Liver (tissue), 3 donors: ENCODE measurements around the gene TCF19.

ENCODE experiments used
- CTCF ChIP-seq: fragments of 150-350 bp; IDR thresholded peaks from 2 replicates; pipeline ENCODE4 v1.5.1; 2017; ENCODE audit warnings: improper control_type of control experiment, low read depth, low read length; ENCODE audit not compliant: missing input control
- EGR1 ChIP-seq, 2 donors: IDR thresholded peaks; 2 replicates each; pipeline ENCODE4 v1.6.1; 2016 to 2018; ENCODE audit warnings: antibody characterized with exemption in 2 of 2, low read depth in 2 of 2
- FOXA1 ChIP-seq: IDR thresholded peaks from 2 replicates; pipeline ENCODE4 v1.6.1; 2016; ENCODE audit warnings: antibody characterized with exemption
- FOXA2 ChIP-seq: IDR thresholded peaks from 2 replicates; pipeline ENCODE4 v1.6.1; 2016; ENCODE audit warnings: antibody characterized with exemption
- GABPA ChIP-seq, 2 donors: IDR thresholded peaks in 1 of 2; conservative IDR thresholded peaks in 1 of 2; 2 replicates each; pipeline ENCODE4 v1.6.1; 2016; ENCODE audit warnings: antibody characterized with exemption in 2 of 2, mild to moderate bottlenecking in 1 of 2, moderate library complexity in 1 of 2
- HNF4G ChIP-seq: IDR thresholded peaks from 2 replicates; pipeline ENCODE4 v1.6.1; 2016; ENCODE audit warnings: antibody characterized with exemption
- JUND ChIP-seq, 2 donors: IDR thresholded peaks; 2 replicates each; pipeline ENCODE4 v1.6.1; 2016; ENCODE audit warnings: antibody characterized with exemption in 2 of 2
- NR2F2 ChIP-seq: IDR thresholded peaks from 2 replicates; pipeline ENCODE4 v1.6.1; 2016; ENCODE audit warnings: antibody characterized with exemption
- RAD21 ChIP-seq, 2 donors: IDR thresholded peaks; 2 replicates each; pipeline ENCODE4 v1.6.1; 2016; ENCODE audit warnings: antibody characterized with exemption in 2 of 2, mild to moderate bottlenecking in 2 of 2
- SP1 ChIP-seq: IDR thresholded peaks from 2 replicates; pipeline ENCODE4 v1.6.1; 2018; ENCODE audit warnings: antibody characterized with exemption, mild to moderate bottlenecking
- YY1 ChIP-seq: IDR thresholded peaks from 2 replicates; pipeline ENCODE4 v1.6.1; 2016; ENCODE audit warnings: antibody characterized with exemption, mild to moderate bottlenecking
- TF ChIP-seq, protein P1 (sequence below): IDR thresholded peaks from 2 replicates; pipeline ENCODE4 v1.6.1; 2016; ENCODE audit warnings: antibody characterized with exemption, mild to moderate bottlenecking
- TF ChIP-seq, protein P2 (sequence below): IDR thresholded peaks from 2 replicates; pipeline ENCODE4 v1.6.1; 2016; ENCODE audit warnings: antibody characterized with exemption
- TF ChIP-seq, protein P3 (sequence below): IDR thresholded peaks from 2 replicates; pipeline ENCODE4 v1.6.1; 2016; ENCODE audit warnings: antibody characterized with exemption
- donor health status: healthy.
- donor health status: healthy.

DNA sequence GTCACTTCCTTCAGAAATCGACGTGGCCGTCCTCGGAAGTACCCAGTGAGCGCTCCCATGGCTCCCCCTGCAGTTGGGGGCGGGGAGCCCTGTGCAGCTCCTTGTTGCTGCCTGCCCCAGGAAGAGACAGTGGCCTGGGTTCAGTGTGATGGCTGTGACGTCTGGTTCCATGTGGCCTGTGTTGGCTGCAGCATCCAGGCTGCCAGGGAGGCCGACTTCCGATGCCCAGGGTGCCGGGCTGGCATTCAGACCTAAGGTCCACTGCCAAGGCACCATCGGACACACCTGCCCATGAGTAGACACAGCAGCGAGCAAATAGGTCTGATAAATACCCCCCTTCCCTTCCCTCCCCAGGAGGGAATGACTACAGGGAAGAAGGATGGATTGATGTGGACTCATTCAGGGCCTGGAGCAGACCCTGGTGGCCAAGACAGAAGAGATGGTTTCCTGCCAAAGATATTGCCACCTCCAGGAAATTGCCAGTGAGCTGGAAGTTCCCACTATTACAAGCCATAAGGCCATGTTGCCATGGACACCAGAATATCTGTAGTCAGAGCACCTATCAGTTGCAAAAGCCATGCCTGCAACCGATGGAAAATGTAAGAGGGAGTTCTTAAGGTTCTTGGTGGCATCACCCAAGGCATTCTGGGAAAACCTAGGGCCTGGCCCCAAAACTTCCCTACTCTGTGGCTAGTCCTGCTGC is 4.2 kb downstream of the TCF19 start:
- no peak for TF ChIP-seq FOXA2
- no peak for TF ChIP-seq CTCF
- no peak for TF ChIP-seq GABPA (IDR thresholded peaks at IDR 0.05 in 1 of 2, conservative IDR thresholded peaks at IDR 0.05 in 1 of 2)
- no peak for TF ChIP-seq EGR1 (IDR thresholded peaks at IDR 0.05; ENCODE audit: low read depth in 2 of 2)
- no peak for TF ChIP-seq HNF4G
- TF ChIP-seq JUND (IDR thresholded peaks at IDR 0.05) = no peak
- TF ChIP-seq YY1 = no peak
- TF ChIP-seq, protein P1, sequence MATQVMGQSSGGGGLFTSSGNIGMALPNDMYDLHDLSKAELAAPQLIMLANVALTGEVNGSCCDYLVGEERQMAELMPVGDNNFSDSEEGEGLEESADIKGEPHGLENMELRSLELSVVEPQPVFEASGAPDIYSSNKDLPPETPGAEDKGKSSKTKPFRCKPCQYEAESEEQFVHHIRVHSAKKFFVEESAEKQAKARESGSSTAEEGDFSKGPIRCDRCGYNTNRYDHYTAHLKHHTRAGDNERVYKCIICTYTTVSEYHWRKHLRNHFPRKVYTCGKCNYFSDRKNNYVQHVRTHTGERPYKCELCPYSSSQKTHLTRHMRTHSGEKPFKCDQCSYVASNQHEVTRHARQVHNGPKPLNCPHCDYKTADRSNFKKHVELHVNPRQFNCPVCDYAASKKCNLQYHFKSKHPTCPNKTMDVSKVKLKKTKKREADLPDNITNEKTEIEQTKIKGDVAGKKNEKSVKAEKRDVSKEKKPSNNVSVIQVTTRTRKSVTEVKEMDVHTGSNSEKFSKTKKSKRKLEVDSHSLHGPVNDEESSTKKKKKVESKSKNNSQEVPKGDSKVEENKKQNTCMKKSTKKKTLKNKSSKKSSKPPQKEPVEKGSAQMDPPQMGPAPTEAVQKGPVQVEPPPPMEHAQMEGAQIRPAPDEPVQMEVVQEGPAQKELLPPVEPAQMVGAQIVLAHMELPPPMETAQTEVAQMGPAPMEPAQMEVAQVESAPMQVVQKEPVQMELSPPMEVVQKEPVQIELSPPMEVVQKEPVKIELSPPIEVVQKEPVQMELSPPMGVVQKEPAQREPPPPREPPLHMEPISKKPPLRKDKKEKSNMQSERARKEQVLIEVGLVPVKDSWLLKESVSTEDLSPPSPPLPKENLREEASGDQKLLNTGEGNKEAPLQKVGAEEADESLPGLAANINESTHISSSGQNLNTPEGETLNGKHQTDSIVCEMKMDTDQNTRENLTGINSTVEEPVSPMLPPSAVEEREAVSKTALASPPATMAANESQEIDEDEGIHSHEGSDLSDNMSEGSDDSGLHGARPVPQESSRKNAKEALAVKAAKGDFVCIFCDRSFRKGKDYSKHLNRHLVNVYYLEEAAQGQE = no peak
- no peak for TF ChIP-seq RAD21 (IDR thresholded peaks at IDR 0.05)
- no peak for TF ChIP-seq FOXA1
- no peak for TF ChIP-seq NR2F2
- TF ChIP-seq SP1 = no peak
- TF ChIP-seq, protein P2, sequence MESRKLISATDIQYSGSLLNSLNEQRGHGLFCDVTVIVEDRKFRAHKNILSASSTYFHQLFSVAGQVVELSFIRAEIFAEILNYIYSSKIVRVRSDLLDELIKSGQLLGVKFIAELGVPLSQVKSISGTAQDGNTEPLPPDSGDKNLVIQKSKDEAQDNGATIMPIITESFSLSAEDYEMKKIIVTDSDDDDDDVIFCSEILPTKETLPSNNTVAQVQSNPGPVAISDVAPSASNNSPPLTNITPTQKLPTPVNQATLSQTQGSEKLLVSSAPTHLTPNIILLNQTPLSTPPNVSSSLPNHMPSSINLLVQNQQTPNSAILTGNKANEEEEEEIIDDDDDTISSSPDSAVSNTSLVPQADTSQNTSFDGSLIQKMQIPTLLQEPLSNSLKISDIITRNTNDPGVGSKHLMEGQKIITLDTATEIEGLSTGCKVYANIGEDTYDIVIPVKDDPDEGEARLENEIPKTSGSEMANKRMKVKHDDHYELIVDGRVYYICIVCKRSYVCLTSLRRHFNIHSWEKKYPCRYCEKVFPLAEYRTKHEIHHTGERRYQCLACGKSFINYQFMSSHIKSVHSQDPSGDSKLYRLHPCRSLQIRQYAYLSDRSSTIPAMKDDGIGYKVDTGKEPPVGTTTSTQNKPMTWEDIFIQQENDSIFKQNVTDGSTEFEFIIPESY = no peak
- TF ChIP-seq, protein P3, sequence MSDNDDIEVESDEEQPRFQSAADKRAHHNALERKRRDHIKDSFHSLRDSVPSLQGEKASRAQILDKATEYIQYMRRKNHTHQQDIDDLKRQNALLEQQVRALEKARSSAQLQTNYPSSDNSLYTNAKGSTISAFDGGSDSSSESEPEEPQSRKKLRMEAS = no peak
